Aorta (tissue), 5 donors: Measurements from ENCODE around the gene RNFT2. TPM values are rescaled to one million over a fixed set of nuclear protein-coding genes. Genes with fewer than 3 reads are reported as not detected.

Experiments used
- ATAC-seq: fragments of 200-7000 bp; cut with Tn5 transposase; one replicate; pipeline ENCODE4 v1.9.1; 2022; ENCODE audit warnings: moderate library complexity; ENCODE audit not compliant: low FRiP score
- DNase-seq, 2 donors: peaks; one replicate each; pipeline ENCODE4 v3.0.0-alpha.2; 2020
- H3K27ac ChIP-seq, 2 donors: one replicate each; pipeline ENCODE4 v1.5.1; 2013; ENCODE audit warnings: low read length in 2 of 2, mild to moderate bottlenecking in 2 of 2, moderate library complexity in 2 of 2, control low read depth in 1 of 2, inconsistent platforms in 1 of 2, low read depth in 1 of 2
- H3K27me3 ChIP-seq, 2 donors: one replicate each; pipeline ENCODE4 v1.6.1; 2013; ENCODE audit warnings: control low read depth in 1 of 2, low read length in 1 of 2, mild to moderate bottlenecking in 1 of 2, moderate library complexity in 1 of 2; ENCODE audit not compliant: insufficient read depth in 2 of 2, control insufficient read depth in 1 of 2
- H3K36me3 ChIP-seq, 2 donors: one replicate each; pipeline ENCODE4 v1.6.1; 2013; ENCODE audit warnings: control low read depth in 1 of 2, low read length in 1 of 2, mild to moderate bottlenecking in 1 of 2; ENCODE audit not compliant: insufficient read depth in 2 of 2, control insufficient read depth in 1 of 2
- H3K4me1 ChIP-seq, 2 donors: one replicate each; pipeline ENCODE4 v1.6.1; 2013; ENCODE audit warnings: low read length in 2 of 2, control low read depth in 1 of 2, mild to moderate bottlenecking in 1 of 2, moderate library complexity in 1 of 2; ENCODE audit not compliant: insufficient read depth in 2 of 2, control insufficient read depth in 1 of 2
- H3K4me3 ChIP-seq, 2 donors: one replicate each; pipeline ENCODE4 v1.5.1; 2013; ENCODE audit warnings: low read length in 2 of 2, control low read depth in 1 of 2, mild to moderate bottlenecking in 1 of 2
- H3K9me3 ChIP-seq: one replicate; pipeline ENCODE4 v1.6.1; 2013; ENCODE audit warnings: mild to moderate bottlenecking, low read length; ENCODE audit not compliant: control insufficient read depth
- WGBS, 2 donors: extraction: QIAGEN DNeasy Blood & Tissue Kit; methylation state at CpG; one replicate each; pipeline ENCODE4 v1.1.7; 2013; 5-methylcytosine and 5-hydroxymethylcytosine counted together
- intact Hi-C, 2 donors: fragments of 100-400 bp; cut with DNase I; formaldehyde crosslinking; loops; one replicate each; pipeline versions ENCODE4 v1.14.2 to v1.15.0; 2022
- polyA plus RNA-seq, 2 donors: library from polyadenylated mRNA; stranded (reverse); fragments of 200-250 nt; gene quantifications; one replicate each; pipeline ENCODE4 v1.2.3, GENCODE V29; 2013
- total RNA-seq, 2 donors: library from RNA; stranded (reverse); fragmentation: NEBNext Ultra II Directional; extraction: Animal tissue kit (Norgen Biotek cat#: 25700); gene quantifications; one replicate each; pipeline ENCODE4 v1.2.1, GENCODE V29; 2021
- donor health status: healthy with polysubstance abuse.
- donor health status: Bipolar disorder and iron deficiency.
- donor health status: DM: no; HTN: no; CAD: no.
- donor health status: DM: no; HTN: no; CAD: no.
- donor health status: DM: yes; HTN: yes; CAD: no.

RNFT2 gene
- total and polyA plus RNA-seq, 4 donors = 1.6 to 3.1 (median 2.4) TPM

DNA sequence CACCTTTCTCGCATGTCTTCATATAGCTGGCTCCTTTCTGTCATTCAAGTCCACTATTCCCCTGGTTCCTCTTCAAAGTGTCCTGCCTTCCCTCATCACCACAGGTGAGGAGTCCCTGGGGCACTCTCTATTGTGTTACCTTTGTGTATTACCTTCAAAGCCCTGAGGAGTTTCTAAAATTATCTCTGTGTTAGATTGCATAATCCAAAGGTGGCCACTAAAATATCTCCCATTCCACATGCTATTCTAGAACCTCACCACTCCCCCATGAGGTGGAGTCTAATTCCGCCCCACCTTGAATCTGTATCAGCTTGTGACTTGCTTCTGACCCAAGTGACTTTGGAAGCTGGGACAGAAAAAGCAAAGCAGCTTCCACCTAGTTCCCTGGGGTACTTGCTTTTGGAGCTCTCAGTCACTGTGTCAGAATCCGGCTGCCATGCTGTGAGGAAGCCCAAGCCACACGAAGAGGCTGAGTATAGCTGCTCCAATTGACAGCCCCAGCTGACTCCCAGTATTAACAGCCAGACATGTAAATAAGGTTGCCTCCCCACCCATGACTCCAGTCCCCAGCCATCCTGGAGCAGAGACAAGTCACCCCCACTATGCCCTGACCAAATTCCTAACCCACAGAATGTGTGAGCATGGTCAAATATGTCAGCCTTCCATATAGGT is 136.3 kb downstream of the RNFT2 start:
- ATAC-seq (no peak), DNase-seq (no peak)
- Histone ChIP-seq H3K4me1 (no peaks in the 10 kb centered on the region), H3K4me3 (no peak overlapping the region), H3K36me3 (no peaks in the 10 kb centered on the region), H3K9me3 (peaks cover 6% of the 10 kb centered on the region), H3K27me3 (no peaks in the 10 kb centered on the region), H3K27ac (no peak overlapping the region)
- WGBS, 2 donors = 92 to 96% methylated on average over 4 of the region's 4 CpGs
- intact Hi-C loops = no loop called here

DNA sequence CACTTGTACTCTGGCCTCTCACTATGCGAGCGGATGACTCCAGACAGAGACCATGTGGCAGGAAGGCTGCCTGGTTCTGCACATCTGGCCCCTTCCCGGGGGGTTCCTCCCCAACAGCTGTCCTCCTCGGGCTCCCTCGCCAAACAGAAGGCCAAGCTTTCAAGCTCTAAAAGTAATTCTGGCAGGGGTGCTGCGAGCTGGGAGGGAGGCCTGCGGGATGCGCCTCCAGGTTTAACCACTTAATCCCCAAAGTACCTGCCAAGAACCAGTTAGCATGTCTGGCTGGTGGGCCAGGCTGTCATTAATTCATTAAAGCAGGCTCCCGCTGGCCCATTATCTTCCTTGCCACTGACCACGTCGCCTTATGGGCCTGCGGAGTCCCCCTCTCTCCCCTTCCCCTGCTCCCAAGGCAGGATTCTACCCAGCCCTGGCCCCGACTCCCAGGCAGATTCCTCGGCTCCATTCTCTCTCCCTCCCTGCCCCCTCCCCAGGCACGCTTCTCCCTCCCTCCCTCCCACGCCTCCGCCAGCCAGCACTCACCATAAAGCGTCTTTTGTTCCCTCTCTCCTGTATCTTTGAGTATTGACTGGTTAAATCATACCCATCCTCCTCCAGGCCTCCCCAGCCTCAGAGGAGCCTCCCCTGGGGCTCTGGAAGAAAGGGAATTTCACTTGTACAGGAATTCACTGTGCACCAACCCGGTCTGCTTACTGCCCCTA is 138.2 kb downstream of the RNFT2 start:
- H3K9me3 ChIP-seq = peaks cover 6% of the 10 kb centered on the region
- no peak overlapping the region for H3K4me3 ChIP-seq
- H3K4me1 ChIP-seq = peaks cover 0 to 2% of the 10 kb centered on the region in 2 donors
- DNase-seq (no peak), ATAC-seq (no peak)
- no peaks in the 10 kb centered on the region for H3K36me3 ChIP-seq
- 2 to 7% methylated on average over 19 of the region's 19 CpGs for WGBS, 2 donors
- no peak overlapping the region for H3K27ac ChIP-seq
- intact Hi-C loops = no loop called here
- no peaks in the 10 kb centered on the region for H3K27me3 ChIP-seq

GRCh38 chr12:116878567-116879508 is 140.7 kb downstream of the RNFT2 start:
- Histone ChIP-seq H3K9me3 (peaks cover 4% of the 10 kb centered on the region), H3K4me3 (no peak overlapping the region), H3K4me1 (peaks cover 0 to 2% of the 10 kb centered on the region in 2 donors), H3K27me3 (no peaks in the 10 kb centered on the region), H3K36me3 (no peaks in the 10 kb centered on the region), H3K27ac (no peak overlapping the region)
- WGBS, 2 donors = 2% methylated on average over 49 to 55 of the region's 55 CpGs
- DNase-seq (no peak), ATAC-seq (no peak)
- intact Hi-C loops = no loop called here

DNA sequence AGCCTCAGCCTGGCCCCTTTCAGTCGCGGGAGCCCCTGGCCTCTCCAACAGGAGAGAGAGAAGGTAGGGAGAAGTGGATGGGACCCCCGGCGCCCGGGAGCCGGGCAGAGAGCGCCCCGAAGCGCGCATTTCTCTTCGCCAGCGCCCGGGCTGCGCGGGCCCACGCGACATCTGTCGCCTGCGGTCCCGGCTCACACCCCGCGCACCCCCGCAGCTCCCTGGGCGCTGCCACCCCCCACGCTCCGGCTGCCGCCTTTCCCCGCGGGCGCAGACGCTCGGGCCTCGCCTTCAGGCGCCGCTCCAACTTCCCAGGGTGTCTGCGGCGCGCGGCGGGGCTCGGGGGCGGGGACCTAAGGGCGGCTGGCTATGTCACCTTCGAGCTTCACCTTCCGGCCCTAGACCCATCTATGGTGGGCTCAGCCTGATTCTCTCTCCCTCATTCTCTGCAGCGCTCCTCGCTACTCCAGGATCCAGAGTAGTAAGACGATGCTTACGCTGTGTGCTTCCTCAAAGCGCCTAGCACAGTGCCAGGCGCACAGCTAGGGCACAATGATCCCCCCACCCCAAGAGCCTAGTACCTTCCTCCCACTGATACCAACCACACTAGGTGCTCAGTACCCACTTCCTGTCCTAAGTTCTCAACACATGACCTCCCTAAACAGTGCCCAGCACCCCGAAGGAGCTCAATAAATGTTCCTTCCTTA is 141.5 kb downstream of the RNFT2 start:
- H3K36me3 ChIP-seq = no peaks in the 10 kb centered on the region
- no peak overlapping the region for H3K27ac ChIP-seq
- peaks cover 1% of the 10 kb centered on the region for H3K9me3 ChIP-seq
- H3K4me3 ChIP-seq = no peak overlapping the region
- DNase-seq (no peak), ATAC-seq (no peak)
- H3K4me1 ChIP-seq = peaks cover 0 to 2% of the 10 kb centered on the region in 2 donors
- intact Hi-C loops = loop anchor here in 1 of 2 donors (5.0 to 10.0 kb wide), 2 partner anchors 105 to 172 kb away; no protein-coding TSS in a partner anchor
- WGBS, 2 donors = 2% methylated on average over 52 of the region's 52 CpGs
- H3K27me3 ChIP-seq = no peaks in the 10 kb centered on the region

DNA sequence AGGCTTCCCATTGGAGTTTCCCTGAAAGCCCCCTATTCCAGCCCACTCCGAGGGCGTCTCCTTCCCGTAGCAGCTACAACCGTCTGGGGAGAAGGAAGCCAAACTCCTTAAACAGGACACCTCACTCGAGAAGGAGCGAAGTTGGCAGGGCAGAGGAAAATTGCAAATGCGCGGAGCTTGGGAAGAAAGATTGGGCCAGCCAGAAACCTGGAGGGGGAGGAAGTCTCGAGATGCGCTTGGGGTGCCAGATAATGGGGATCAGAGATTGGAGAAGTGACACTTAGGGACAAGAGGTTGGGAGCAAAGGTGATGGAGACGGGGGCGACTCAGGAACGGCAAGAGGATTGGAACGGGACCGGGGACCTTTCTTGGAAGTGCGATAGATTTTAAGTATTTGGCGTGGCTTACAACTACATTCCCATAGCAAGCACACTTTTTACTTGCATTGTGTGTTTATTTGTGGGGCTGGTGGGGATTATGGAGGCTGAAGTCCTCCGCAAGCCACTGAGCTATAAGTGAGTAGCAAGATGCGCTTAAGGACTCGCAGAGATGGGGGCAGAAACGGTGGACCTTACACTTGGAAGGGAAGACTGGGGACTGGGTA is 142.2 kb downstream of the RNFT2 start:
- 1 to 2% methylated on average over 20 to 21 of the region's 21 CpGs for WGBS, 2 donors
- no peaks in the 10 kb centered on the region for H3K9me3 ChIP-seq
- peaks cover 0 to 2% of the 10 kb centered on the region in 2 donors for H3K4me1 ChIP-seq
- no peaks in the 10 kb centered on the region for H3K36me3 ChIP-seq
- DNase-seq = no peak
- H3K27ac ChIP-seq = no peak overlapping the region
- ATAC-seq = no peak
- intact Hi-C loops = loop anchor here in 1 of 2 donors (5.0 to 10.0 kb wide), 2 partner anchors 106 to 173 kb away; no protein-coding TSS in a partner anchor
- peak overlapping the region; percentile 32 to 58 for H3K4me3 ChIP-seq
- no peaks in the 10 kb centered on the region for H3K27me3 ChIP-seq

GRCh38 chr12:116880817-116881324 is 142.8 kb downstream of the RNFT2 start:
- Histone ChIP-seq H3K36me3 (no peaks in the 10 kb centered on the region), H3K4me1 (peaks cover 0 to 2% of the 10 kb centered on the region in 2 donors), H3K4me3 (peak overlapping the region; percentile 32 to 58), H3K9me3 (no peaks in the 10 kb centered on the region), H3K27ac (no peak overlapping the region), H3K27me3 (no peaks in the 10 kb centered on the region)
- intact Hi-C loops = loop anchor here in 1 of 2 donors (5.0 to 10.0 kb wide), 2 partner anchors 106 to 174 kb away; no protein-coding TSS in a partner anchor
- ATAC-seq = no peak
- WGBS, 2 donors = 1% methylated on average over 55 to 65 of the region's 65 CpGs
- no peak for DNase-seq

DNA sequence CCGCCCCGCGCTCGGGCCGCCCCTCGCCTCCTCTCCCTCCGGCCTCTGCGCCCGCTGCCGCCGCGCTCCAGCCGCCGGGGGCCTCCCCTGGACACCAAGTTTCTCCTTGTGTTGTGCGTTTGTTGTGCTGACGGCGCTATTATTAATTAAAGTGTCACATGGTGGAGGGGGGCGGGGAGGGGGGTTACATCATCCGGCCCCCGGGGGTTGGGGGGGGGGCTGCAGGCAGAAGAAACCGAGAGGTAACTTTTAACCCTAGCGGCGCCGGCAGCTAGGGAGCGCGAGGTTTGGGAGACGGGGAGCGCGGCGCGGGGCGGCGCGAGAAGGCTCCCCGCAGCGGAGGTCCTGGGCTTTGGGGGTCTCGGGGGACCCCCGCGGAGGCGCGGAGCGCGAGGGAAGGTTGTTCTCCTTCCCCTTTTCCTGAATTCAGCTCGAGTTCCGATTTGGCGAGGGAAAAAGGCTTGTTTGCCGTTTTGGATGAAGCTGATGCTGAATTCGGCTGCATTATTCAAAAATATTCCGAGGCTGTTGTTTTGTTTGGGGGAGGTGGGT is 143.3 kb downstream of the RNFT2 start, which contains the start of gene HRK:
Gene HRK (minus strand): TSS at position 117 of the 552 bp plus-strand sequence. CDS start 134 bp downstream, outside the sequence.
- 1% methylated on average over 45 to 49 of the region's 49 CpGs for WGBS, 2 donors

More for the DNA sequence above, 143.3 kb downstream of the RNFT2 start, which contains the start of gene HRK:
- intact Hi-C loops = loop anchor here in 1 of 2 donors (5.0 to 10.0 kb wide), 2 partner anchors 107 to 174 kb away; no protein-coding TSS in a partner anchor
- Histone ChIP-seq H3K27ac (no peak within 1 kb of the TSS), H3K4me3 (peak within 1 kb of the TSS; percentile 32 to 58), H3K36me3 (no peaks in the 10 kb centered on the region), H3K27me3 (no peaks in the 10 kb centered on the region), H3K9me3 (no peaks in the 10 kb centered on the region), H3K4me1 (peaks cover 0 to 2% of the 10 kb centered on the region in 2 donors)
- ATAC-seq = no peak
- DNase-seq = no peak
